Neural progenitor cell (in vitro differentiated cells): ENCODE measurements around the gene ORMDL3. TPM values are rescaled to one million over a fixed set of nuclear protein-coding genes. Genes with fewer than 3 reads are reported as not detected.

Experiments
- DNase-seq: peaks from one replicate; pipeline ENCODE4 v3.0.0-alpha.2; 2016; ENCODE audit warnings: low spot score
- H2AFZ ChIP-seq: fragments of 200-600 bp; sonication (generic); replicated peaks from 2 replicates; pipeline ENCODE4 v1.6.1; 2016; ENCODE audit warnings: antibody characterized with exemption
- H3F3A ChIP-seq: fragments of 200-600 bp; sonication (generic); 2 replicates; pipeline ENCODE4 v1.6.1; 2016; ENCODE audit warnings: antibody characterized with exemption, low read depth
- H3K27ac ChIP-seq: fragments of 200-600 bp; sonication (generic); 2 replicates; pipeline ENCODE4 v1.5.1; 2016; ENCODE audit warnings: mild to moderate bottlenecking
- H3K27me3 ChIP-seq: fragments of 200-600 bp; sonication (generic); 2 replicates; pipeline ENCODE4 v1.6.1; 2016; ENCODE audit warnings: mild to moderate bottlenecking, moderate library complexity
- H3K36me3 ChIP-seq: fragments of 200-600 bp; sonication (generic); 2 replicates; pipeline ENCODE4 v1.5.1; 2016
- H3K4me1 ChIP-seq: fragments of 200-600 bp; sonication (generic); 2 replicates; pipeline ENCODE4 v1.6.1; 2016; ENCODE audit warnings: mixed run types
- H3K4me2 ChIP-seq: fragments of 200-600 bp; sonication (generic); 2 replicates; pipeline ENCODE4 v1.6.1; 2016
- H3K4me3 ChIP-seq: fragments of 200-600 bp; sonication (generic); 2 replicates; pipeline ENCODE4 v1.5.1; 2016
- H3K79me2 ChIP-seq: fragments of 200-600 bp; sonication (generic); 2 replicates; pipeline ENCODE4 v1.6.1; 2016; ENCODE audit warnings: low read depth
- H3K9ac ChIP-seq: fragments of 200-600 bp; sonication (generic); 2 replicates; pipeline ENCODE4 v1.6.1; 2016
- H3K9me3 ChIP-seq: fragments of 200-600 bp; sonication (generic); 2 replicates; pipeline ENCODE4 v1.5.1; 2016; ENCODE audit warnings: low read depth
- H4K20me1 ChIP-seq: fragments of 200-600 bp; sonication (generic); 2 replicates; pipeline ENCODE4 v1.6.1; 2016; ENCODE audit warnings: low read depth
- H3K27ac Mint-ChIP-seq: 3 replicates; pipeline ENCODE4 v1.8.0; 2021; ENCODE audit warnings: mixed read lengths
- H3K27me3 Mint-ChIP-seq: 2 replicates; pipeline ENCODE4 v1.8.0; 2022; ENCODE audit warnings: low read depth, mild to moderate bottlenecking, inconsistent platforms, moderate library complexity, mixed read lengths; ENCODE audit not compliant: insufficient read depth
- H3K36me3 Mint-ChIP-seq: 3 replicates; pipeline ENCODE4 v1.8.0; 2021; ENCODE audit warnings: mixed read lengths
- H3K4me1 Mint-ChIP-seq: 3 replicates; pipeline ENCODE4 v1.8.0; 2021; ENCODE audit warnings: mixed read lengths
- H3K4me3 Mint-ChIP-seq: 3 replicates; pipeline ENCODE4 v1.8.0; 2021; ENCODE audit warnings: mild to moderate bottlenecking, moderate library complexity, mixed read lengths
- H3K9me3 Mint-ChIP-seq: 3 replicates; pipeline ENCODE4 v1.8.0; 2020; ENCODE audit warnings: mixed read lengths
- EZH2 ChIP-seq: fragments of 200-600 bp; sonication (generic); IDR thresholded peaks from 2 replicates; pipeline ENCODE4 v1.6.1; 2017; ENCODE audit warnings: antibody characterized with exemption, mild to moderate bottlenecking, moderate library complexity
- EZH2phosphoT487 ChIP-seq: fragments of 200-600 bp; sonication (generic); IDR thresholded peaks from 2 replicates; pipeline ENCODE4 v1.6.1; 2017; ENCODE audit warnings: antibody characterized with exemption
- total RNA-seq: library from RNA; depleted of rRNA; stranded (reverse); fragments of >200 nt; gene quantifications from 2 replicates; pipeline ENCODE4 v1.2.3, GENCODE V29; 2015; ENCODE audit warnings: low replicate concordance
- TF ChIP-seq, protein P1 (sequence below): fragments of 200-600 bp; sonication (generic); IDR thresholded peaks from 2 replicates; pipeline ENCODE4 v1.5.1; 2017; ENCODE audit warnings: antibody characterized with exemption, mild to moderate bottlenecking

ORMDL3 gene
- total RNA-seq, 1 donor from 2014 or later = 29.3 TPM

- no peaks in the 10 kb centered on the region for H3K79me2 ChIP-seq
- H3K4me1 ChIP-seq = no peaks in the 10 kb centered on the region
- H3F3A ChIP-seq = peaks cover 3% of the 10 kb centered on the region
- no peak overlapping the region for H2AFZ ChIP-seq
- Mint-ChIP-seq H3K4me3 (no peak overlapping the region), H3K36me3 (no peaks in the 10 kb centered on the region), H3K9me3 (no peaks in the 10 kb centered on the region), H3K27ac (no peak overlapping the region), H3K27me3 (peaks cover 19% of the 10 kb centered on the region), H3K4me1 (no peaks in the 10 kb centered on the region)
- no peaks in the 10 kb centered on the region for H3K36me3 ChIP-seq
- no peak overlapping the region for H3K4me3 ChIP-seq
- no peak overlapping the region for H3K9ac ChIP-seq
- no peak overlapping the region for H3K27ac ChIP-seq
- H3K27me3 ChIP-seq = peaks cover 28% of the 10 kb centered on the region
- no peaks in the 10 kb centered on the region for H4K20me1 ChIP-seq
- H3K4me2 ChIP-seq = no peak overlapping the region
- DNase-seq = no peak
- TF ChIP-seq EZH2 (no peak), EZH2phosphoT487 (no peak)
- TF ChIP-seq, protein P1, sequence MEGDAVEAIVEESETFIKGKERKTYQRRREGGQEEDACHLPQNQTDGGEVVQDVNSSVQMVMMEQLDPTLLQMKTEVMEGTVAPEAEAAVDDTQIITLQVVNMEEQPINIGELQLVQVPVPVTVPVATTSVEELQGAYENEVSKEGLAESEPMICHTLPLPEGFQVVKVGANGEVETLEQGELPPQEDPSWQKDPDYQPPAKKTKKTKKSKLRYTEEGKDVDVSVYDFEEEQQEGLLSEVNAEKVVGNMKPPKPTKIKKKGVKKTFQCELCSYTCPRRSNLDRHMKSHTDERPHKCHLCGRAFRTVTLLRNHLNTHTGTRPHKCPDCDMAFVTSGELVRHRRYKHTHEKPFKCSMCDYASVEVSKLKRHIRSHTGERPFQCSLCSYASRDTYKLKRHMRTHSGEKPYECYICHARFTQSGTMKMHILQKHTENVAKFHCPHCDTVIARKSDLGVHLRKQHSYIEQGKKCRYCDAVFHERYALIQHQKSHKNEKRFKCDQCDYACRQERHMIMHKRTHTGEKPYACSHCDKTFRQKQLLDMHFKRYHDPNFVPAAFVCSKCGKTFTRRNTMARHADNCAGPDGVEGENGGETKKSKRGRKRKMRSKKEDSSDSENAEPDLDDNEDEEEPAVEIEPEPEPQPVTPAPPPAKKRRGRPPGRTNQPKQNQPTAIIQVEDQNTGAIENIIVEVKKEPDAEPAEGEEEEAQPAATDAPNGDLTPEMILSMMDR = no peak
- no peaks in the 10 kb centered on the region for H3K9me3 ChIP-seq
Observed at GRCh38 chr17:39972271-39972670, 44.9 kb upstream of the ORMDL3 start.

- H3K27me3 ChIP-seq = peaks cover 28% of the 10 kb centered on the region
- H3K27me3 Mint-ChIP-seq = peaks cover 19% of the 10 kb centered on the region
Observed at GRCh38 chr17:39971076-39971603, 43.7 kb upstream of the ORMDL3 start.

DNA sequence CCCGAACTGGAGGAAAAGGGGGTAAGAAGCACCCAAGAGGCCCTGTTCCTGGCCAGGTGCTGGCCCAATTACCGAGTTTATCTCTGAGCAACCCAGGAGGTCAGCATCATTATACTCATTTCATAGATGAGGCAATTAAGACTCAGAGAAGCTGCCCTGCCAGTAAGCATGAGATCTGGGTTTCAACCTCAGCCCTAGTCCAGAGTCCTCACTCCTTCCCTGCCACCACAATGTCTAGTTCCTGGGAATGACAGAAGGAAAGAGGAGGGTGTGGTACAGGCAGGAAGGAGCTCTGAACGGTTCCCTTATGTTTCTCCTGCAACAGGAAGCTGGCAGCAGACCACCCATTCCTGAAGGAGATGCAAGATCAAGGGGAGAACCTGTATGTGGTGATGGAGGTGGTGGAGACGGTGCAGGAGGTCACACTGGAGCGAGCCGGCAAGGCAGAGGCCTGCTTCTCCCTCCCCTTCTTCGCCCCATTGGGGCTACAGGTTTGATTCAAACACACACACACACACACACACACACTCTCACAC, 42.8 kb upstream of the ORMDL3 start:
- Histone ChIP-seq H3K27me3 (peaks cover 28% of the 10 kb centered on the region), H3K36me3 (no peaks in the 10 kb centered on the region), H3K9ac (no peak overlapping the region), H4K20me1 (no peaks in the 10 kb centered on the region), H3K4me2 (no peak overlapping the region), H3K9me3 (no peaks in the 10 kb centered on the region), H3K4me3 (no peak overlapping the region), H3K79me2 (no peaks in the 10 kb centered on the region), H3F3A (no peaks in the 10 kb centered on the region), H2AFZ (no peak overlapping the region), H3K4me1 (no peaks in the 10 kb centered on the region), H3K27ac (no peak overlapping the region)
- no peak for DNase-seq
- Mint-ChIP-seq H3K27ac (no peak overlapping the region), H3K4me3 (no peak overlapping the region), H3K9me3 (no peaks in the 10 kb centered on the region), H3K27me3 (peaks cover 22% of the 10 kb centered on the region), H3K36me3 (no peaks in the 10 kb centered on the region), H3K4me1 (peaks cover 3% of the 10 kb centered on the region)
- TF ChIP-seq, protein P1 = no peak
- TF ChIP-seq EZH2 = no peak
- TF ChIP-seq EZH2phosphoT487 = no peak

More at GRCh38 chr17:39971076-39971603, 43.7 kb upstream of the ORMDL3 start:
- peaks cover 3% of the 10 kb centered on the region for H3F3A ChIP-seq
- Mint-ChIP-seq H3K9me3 (no peaks in the 10 kb centered on the region), H3K4me1 (no peaks in the 10 kb centered on the region), H3K36me3 (no peaks in the 10 kb centered on the region), H3K4me3 (peak overlapping the region; percentile 13), H3K27ac (no peak overlapping the region)
- H3K79me2 ChIP-seq = no peaks in the 10 kb centered on the region
- no peak overlapping the region for H3K4me2 ChIP-seq
- no peaks in the 10 kb centered on the region for H4K20me1 ChIP-seq
- no peak for TF ChIP-seq EZH2phosphoT487
- TF ChIP-seq, protein P1 = no peak
- TF ChIP-seq EZH2 = no peak
- H3K4me1 ChIP-seq = no peaks in the 10 kb centered on the region
- no peak for DNase-seq
- H2AFZ ChIP-seq = no peak overlapping the region
- H3K4me3 ChIP-seq = no peak overlapping the region
- H3K9me3 ChIP-seq = no peaks in the 10 kb centered on the region
- no peak overlapping the region for H3K27ac ChIP-seq
- no peak overlapping the region for H3K9ac ChIP-seq
- H3K36me3 ChIP-seq = no peaks in the 10 kb centered on the region
